ENCODE data around the gene ZNF768.

DNA sequence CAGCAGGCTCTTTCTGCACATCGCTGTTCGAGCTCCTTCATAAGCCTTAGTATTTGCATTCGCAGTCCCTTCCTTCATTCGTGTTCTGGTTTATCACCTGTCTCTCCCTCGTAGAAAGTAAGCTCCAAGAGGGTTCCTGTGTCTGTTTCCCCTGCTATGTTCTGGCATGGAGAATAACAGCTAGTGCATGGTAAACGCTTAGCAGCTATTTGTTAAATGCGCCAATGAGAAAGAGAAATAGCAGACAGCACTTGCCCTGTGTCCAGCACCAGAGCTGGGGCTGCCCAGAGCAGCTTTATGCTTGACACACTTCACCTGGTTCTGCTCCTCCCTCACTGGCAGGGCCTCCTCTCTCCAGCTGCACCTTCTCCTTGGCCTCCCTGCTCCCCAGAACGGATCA lies 39.6 kb upstream of the ZNF768 start:
- TF ChIP-seq CTCF (conservative IDR thresholded peaks at IDR 0.05 in 1 of 2, IDR thresholded peaks at IDR 0.05 in 1 of 2; ENCODE audit: low read depth in 1 of 2, low read length in 2 of 2) (no peak), EZH2 (IDR thresholded peaks at IDR 0.05; ENCODE audit: low read length, missing control alignments) (no peak)
